HG02571 (cell line): ENCODE measurements around the gene CHTF18.
"Not testable (repeated sequence)": the region's sequence is repeated elsewhere in the genome, so short reads cannot be mapped to it uniquely, and the experiment has no call there.

ENCODE experiments used
- ATAC-seq: cut with Tn5 transposase; IDR thresholded peaks from one replicate; pipeline ENCODE4 v1.9.1; 2021; ENCODE audit warnings: mild to moderate bottlenecking, moderate library complexity; ENCODE audit not compliant: unreplicated experiment

CHTF18 gene

DNA sequence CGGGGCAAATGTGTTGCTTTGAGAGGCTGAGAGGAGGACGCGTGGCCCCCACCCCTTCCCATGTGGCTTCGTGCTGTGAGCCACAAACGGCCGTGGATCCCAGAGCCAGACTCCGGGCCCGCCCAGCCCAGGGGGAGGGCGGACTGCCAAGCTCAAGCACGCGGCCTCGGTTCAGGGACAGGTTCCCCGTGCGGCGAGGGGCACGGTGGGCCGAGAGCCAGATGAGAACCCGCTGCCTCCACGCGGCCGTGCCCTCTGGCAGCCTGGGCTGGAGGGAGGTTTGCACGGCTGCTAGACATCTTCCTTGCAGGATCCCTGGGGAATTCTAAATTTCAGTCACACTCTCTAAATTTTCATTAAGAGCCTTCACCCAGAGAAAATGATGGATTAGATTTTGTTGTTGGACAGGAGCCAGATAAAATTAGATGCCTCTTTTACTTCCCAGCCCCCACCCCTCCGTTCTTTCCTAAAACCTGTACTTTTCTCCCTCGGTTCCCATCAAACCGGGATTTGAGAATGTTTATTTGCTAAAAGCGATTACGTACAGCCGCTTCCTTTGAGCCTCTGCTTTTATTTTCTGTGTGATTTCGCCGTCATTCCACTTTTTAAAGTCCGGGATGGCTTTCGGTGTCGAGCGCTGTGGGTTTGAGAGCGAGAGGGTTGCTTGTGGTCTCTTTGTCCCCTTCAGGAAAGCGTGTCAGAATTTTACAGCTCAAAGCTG lies 37.1 kb downstream of the CHTF18 start:
- ATAC-seq, result no peak

GRCh38 chr16:827513-827912 lies 39.1 kb downstream of the CHTF18 start:
- no peak for ATAC-seq

- ATAC-seq, result no peak
These were observed 40.5 kb downstream of the CHTF18 start for GRCh38 chr16:828891-829290.

GRCh38 chr16:830107-830870 lies 41.9 kb downstream of the CHTF18 start:
- ATAC-seq, result no peak

- ATAC-seq, result no peak
These were observed 42.6 kb downstream of the CHTF18 start for GRCh38 chr16:830871-831570.

DNA sequence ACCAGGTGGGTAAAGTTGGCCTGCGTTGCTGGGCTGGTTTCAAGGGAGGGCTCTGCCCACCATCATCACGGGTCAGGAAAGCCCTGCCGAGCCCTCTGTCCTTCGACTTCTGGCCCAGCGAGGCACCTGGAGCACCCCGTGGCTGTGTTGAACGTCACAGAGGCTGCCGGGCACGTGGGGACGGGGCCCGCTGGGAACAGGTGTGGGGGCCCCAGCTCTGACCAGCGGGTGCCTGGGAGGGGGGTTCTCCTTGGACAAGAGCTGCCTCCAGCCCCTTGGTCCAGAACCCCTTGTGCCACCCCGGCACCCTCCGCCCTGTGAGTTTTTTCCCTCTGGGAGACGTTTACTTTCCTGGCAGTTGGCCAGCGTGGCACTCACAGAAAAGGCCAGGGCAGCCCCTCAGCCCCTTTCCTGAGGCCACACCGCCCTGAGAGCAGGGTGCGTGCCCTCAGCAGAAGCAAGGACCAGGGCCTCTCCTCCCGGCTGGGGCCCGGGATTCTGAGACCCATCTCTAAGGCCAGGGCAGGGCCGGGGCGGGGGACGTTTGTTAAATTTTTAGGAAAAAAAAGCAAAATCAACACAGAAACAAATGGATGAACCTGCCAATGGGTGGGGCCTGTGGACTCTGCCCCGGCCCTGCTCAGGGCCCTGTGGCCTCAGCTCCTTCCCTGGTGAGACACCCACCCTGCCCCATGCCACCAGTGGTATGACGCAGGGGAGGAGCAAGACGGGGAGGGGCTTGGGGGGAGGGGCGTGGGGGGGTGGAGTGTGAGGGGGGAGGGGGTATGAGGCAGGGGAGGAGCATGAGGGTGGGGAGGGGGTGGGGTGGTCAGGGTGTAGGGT lies 43.4 kb downstream of the CHTF18 start:
- ATAC-seq, result no peak

- no peak for ATAC-seq
These were observed 44.4 kb downstream of the CHTF18 start for GRCh38 chr16:832652-833336.

GRCh38 chr16:833411-833810 lies 45.0 kb downstream of the CHTF18 start:
- ATAC-seq, result no peak

- no peak for ATAC-seq
These were observed 47.0 kb downstream of the CHTF18 start for GRCh38 chr16:835373-835772.

GRCh38 chr16:836221-836620 lies 47.8 kb downstream of the CHTF18 start:
- no peak for ATAC-seq

- ATAC-seq, result not testable (repeated sequence)
These were observed 48.4 kb downstream of the CHTF18 start for GRCh38 chr16:836822-837221.

- ATAC-seq, result no peak
These were observed 50.3 kb downstream of the CHTF18 start for GRCh38 chr16:838741-839140.

DNA sequence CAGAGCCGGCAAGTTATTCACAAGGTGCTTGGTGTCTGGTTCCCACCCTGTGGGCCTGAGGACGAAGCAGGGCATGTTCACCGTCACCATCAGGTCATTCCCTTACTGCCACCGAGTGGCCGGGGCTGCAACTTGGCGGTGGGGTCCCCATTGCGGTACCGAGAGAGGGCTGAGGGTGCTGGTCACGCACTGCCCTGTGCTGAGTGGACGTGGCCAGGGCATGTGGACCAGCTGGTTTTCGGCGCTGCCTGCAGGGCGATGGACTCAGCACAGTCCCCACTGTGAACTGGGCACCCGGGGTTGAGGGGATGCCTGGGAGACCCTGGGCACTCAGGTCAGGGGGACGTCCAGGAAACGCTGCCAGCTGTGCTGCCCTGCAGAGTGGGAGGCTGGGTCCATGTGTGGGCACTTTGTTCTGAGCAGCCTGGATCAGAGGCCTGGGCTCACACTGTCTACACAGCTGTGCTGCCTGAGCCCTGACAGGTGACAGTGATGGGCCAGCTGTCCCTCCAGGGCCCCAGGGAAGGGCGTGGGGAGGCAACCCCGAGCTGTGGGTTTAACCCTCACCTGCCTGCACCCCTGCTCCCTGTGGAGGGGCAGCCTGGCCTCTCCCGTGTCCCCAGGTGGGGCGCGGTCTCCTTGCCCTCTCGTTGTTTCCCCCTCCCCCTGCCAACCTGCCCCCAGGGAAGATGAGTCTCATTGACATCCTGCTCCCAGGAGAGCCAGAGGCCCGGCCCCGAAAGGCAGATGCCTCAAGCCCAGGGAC lies 51.4 kb downstream of the CHTF18 start:
- ATAC-seq, result no peak

GRCh38 chr16:840561-841454 lies 52.4 kb downstream of the CHTF18 start:
- ATAC-seq, result no peak

DNA sequence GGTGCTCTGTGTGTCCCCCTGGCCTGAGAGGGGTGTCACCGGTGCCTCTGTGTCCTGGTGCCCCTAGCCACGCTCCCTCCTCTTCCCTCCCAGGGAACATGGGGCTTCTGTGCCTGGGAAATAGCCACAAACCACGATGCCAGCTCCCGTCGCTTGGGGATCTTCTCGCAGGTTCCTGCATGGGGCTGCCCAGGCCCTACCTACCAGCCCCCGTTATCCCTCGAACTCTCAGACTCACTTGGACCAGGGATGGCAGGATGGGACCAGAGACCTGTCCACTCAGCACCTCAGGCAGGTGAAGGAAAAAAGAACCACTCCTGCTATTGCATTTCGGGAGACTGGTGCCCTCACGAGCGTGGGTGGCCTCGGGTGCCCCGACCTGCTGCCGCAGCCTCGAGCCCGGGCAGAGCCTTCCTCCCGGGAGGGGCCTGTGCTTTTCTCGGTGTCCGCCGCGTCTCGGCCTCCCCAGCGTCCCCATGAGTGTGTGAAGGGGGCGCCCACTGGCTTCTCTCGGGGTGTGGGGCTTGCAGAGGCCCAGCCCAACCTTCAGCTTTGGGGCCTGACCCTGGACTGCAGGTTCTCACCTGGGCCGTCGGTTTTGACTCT lies 53.1 kb downstream of the CHTF18 start:
- ATAC-seq, result no peak

- ATAC-seq, result no peak
These were observed 53.6 kb downstream of the CHTF18 start for GRCh38 chr16:842061-842476.

DNA sequence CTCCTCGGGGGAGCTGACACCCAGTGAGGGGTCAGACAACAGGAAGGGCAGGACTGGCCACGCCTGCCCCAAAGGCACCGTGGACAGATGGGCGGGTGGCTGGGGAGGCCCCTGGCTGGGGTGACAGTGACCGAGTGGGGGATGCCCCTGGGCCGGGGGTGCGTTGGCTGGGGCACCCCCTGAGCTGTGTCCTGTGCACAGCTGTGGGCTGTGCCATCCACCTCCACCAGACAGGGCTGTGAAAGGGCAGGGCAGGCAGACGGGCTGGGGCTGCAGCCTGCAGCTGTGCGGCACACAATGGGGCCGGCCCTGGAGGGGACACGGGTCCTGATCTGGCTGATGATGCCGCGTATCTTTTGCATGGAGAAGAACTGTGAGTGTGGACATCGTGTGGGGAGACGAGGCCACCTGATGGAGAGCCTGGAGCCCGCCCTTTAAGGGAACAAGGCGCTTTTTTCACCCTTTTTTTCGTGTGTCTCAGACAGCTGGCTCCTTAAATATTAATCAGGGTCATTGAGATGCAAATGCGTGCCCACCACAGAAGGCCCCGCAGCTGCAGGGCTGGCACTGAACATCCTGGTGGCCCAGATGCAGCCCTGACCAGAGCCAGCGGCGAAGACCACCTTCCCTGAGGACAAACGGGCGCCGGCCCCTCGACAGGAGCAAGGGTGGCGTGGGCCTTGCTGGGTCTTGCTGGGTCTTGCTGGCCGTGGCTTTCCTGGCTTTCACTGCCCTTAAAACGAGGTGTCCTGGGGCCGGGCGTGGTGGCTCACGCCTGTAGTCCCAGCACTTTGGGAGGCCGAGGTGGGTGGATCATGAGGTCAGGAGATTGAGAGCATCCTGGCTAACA lies 54.5 kb downstream of the CHTF18 start:
- no peak for ATAC-seq
